Testis (tissue), 2 donors: ENCODE results near the gene MBIP.

ENCODE experiments used
- POLR2A ChIP-seq: fragments of 450-650 bp; IDR thresholded peaks from one replicate; pipeline ENCODE4 v1.6.1; 2017; ENCODE audit warnings: antibody characterized with exemption, mild to moderate bottlenecking, moderate library complexity
- TF ChIP-seq, protein P1 (sequence below), 3 experiments: fragments of 450-650 bp in 2 of 3; fragments of 200-600 bp in 1 of 3; sonication (generic) in 1 of 3; IDR thresholded peaks; one replicate each; pipeline ENCODE4 v1.5.1; 2016 to 2019; ENCODE audit warnings: antibody characterized with exemption in 3 of 3, mild to moderate bottlenecking in 2 of 3, moderate library complexity in 1 of 3

DNA sequence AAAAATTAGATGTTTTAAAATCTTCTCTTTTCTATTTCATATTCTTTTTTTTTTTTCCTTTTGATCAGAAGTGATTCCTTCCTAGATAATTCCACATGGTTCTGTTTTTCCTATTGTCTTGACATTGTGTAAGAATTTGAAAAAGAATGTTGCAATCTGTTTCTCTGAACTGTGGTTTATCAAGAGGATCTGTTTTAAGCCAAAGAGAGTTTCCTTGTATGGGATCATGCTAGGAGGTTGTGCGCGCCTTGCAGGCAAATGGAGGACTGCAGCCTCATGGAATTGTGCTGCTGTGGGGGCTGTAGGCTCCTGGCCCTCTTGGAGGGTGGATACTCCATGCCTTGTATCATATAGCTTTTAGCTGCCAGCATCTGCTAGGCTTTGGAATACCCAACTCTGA lies 43.3 kb upstream of the MBIP start:
- TF ChIP-seq, protein P1, sequence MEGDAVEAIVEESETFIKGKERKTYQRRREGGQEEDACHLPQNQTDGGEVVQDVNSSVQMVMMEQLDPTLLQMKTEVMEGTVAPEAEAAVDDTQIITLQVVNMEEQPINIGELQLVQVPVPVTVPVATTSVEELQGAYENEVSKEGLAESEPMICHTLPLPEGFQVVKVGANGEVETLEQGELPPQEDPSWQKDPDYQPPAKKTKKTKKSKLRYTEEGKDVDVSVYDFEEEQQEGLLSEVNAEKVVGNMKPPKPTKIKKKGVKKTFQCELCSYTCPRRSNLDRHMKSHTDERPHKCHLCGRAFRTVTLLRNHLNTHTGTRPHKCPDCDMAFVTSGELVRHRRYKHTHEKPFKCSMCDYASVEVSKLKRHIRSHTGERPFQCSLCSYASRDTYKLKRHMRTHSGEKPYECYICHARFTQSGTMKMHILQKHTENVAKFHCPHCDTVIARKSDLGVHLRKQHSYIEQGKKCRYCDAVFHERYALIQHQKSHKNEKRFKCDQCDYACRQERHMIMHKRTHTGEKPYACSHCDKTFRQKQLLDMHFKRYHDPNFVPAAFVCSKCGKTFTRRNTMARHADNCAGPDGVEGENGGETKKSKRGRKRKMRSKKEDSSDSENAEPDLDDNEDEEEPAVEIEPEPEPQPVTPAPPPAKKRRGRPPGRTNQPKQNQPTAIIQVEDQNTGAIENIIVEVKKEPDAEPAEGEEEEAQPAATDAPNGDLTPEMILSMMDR (IDR thresholded peaks at IDR 0.05) = no peak
- TF ChIP-seq POLR2A = no peak
